ENCODE results near the gene KLHDC1. TPM values are rescaled to one million over a fixed set of nuclear protein-coding genes. Genes with fewer than 3 reads are reported as not detected.
"Not testable (repeated sequence)": the region's sequence is repeated elsewhere in the genome, so short reads cannot be mapped to it uniquely, and the experiment has no call there.

Gene KLHDC1
- total RNA-seq, 1 experiment from 2014 or later, result 0.98 TPM

- TF ChIP-seq SP1 (IDR thresholded peaks at IDR 0.05; ENCODE audit: low read depth) (no peak), SIN3A (IDR thresholded peaks at IDR 0.05; ENCODE audit: low read depth) (no peak), EZH2 (IDR thresholded peaks at IDR 0.05) (no peak), ATF3 (IDR thresholded peaks at IDR 0.05) (no peak), JUND (IDR thresholded peaks at IDR 0.05) (no peak), CBX3 (IDR thresholded peaks at IDR 0.05; ENCODE audit: low read depth) (no peak)
Measured at GRCh38 chr14:49703965-49704364, 11.0 kb downstream of the KLHDC1 start (continued).

GRCh38 chr14:49704471-49704870 is 11.6 kb downstream of the KLHDC1 start:
- POLR2A ChIA-PET; H3K9me3 ChIP-seq (ENCODE audit: control insufficient read depth in 1 of 2, insufficient read depth in 1 of 2, low read depth in 1 of 2, low read length in 2 of 2); H3K9me2 ChIP-seq (ENCODE audit: insufficient read depth); H3K27ac ChIP-seq (ENCODE audit: low read depth, low read length); CTCF ChIA-PET; ATAC-seq; H3K79me2 ChIP-seq (ENCODE audit: insufficient read depth, low read length); H2AFZ ChIP-seq (ENCODE audit: low read depth, low read length, poor library complexity, severe bottlenecking); DNase-seq (ENCODE audit: low read depth, low spot score); H4K20me1 ChIP-seq (ENCODE audit: insufficient read depth); H3K9ac ChIP-seq (ENCODE audit: low read length); H3K4me1 ChIP-seq (ENCODE audit: control insufficient read depth in 1 of 2, insufficient read depth in 2 of 2, low read length in 2 of 2); RAD21 ChIA-PET (ENCODE audit: low non-redundant PET in 1 of 2, low total read pairs in 2 of 2, uncharacterized antibody in 2 of 2, unreplicated experiment in 2 of 2); intact Hi-C loops (cut with micrococcal nuclease); H3K4me3 ChIP-seq (replicated peaks in 1 of 2; ENCODE audit: low read depth in 1 of 2, low read length in 2 of 2); BruUV-seq (replicated peaks); H3K4me2 ChIP-seq (ENCODE audit: low read length); H3K36me3 ChIP-seq (ENCODE audit: control insufficient read depth in 1 of 2, insufficient read depth in 2 of 2, low read length in 2 of 2); H3K27me3 ChIP-seq (ENCODE audit: insufficient read depth, low read length): not testable (repeated sequence)

- H3K9me3 ChIP-seq (ENCODE audit: control insufficient read depth in 1 of 2, insufficient read depth in 1 of 2, low read depth in 1 of 2, low read length in 2 of 2); H2AFZ ChIP-seq (ENCODE audit: low read depth, low read length, poor library complexity, severe bottlenecking); H3K4me2 ChIP-seq (ENCODE audit: low read length); RAD21 ChIA-PET (ENCODE audit: low non-redundant PET in 1 of 2, low total read pairs in 2 of 2, uncharacterized antibody in 2 of 2, unreplicated experiment in 2 of 2); H3K27me3 ChIP-seq (ENCODE audit: insufficient read depth, low read length); H3K79me2 ChIP-seq (ENCODE audit: insufficient read depth, low read length); BruUV-seq (replicated peaks); intact Hi-C loops (cut with micrococcal nuclease); H3K9ac ChIP-seq (ENCODE audit: low read length); DNase-seq (ENCODE audit: low read depth, low spot score); H4K20me1 ChIP-seq (ENCODE audit: insufficient read depth); CTCF ChIA-PET; POLR2A ChIA-PET; H3K4me3 ChIP-seq (replicated peaks in 1 of 2; ENCODE audit: low read depth in 1 of 2, low read length in 2 of 2); ATAC-seq; H3K9me2 ChIP-seq (ENCODE audit: insufficient read depth); H3K36me3 ChIP-seq (ENCODE audit: control insufficient read depth in 1 of 2, insufficient read depth in 2 of 2, low read length in 2 of 2); H3K4me1 ChIP-seq (ENCODE audit: control insufficient read depth in 1 of 2, insufficient read depth in 2 of 2, low read length in 2 of 2); H3K27ac ChIP-seq (ENCODE audit: low read depth, low read length): not testable (repeated sequence)
Measured at GRCh38 chr14:49710993-49711392, 18.1 kb downstream of the KLHDC1 start.

All from HCT116 (cell line).